SK-MEL-5 (cell line): ENCODE results near the gene CWF19L2. TPM values are rescaled to one million over a fixed set of nuclear protein-coding genes. Genes with fewer than 3 reads are reported as not detected.
"Not testable (repeated sequence)": the region's sequence is repeated elsewhere in the genome, so short reads cannot be mapped to it uniquely, and the experiment has no call there.

Experiments
- DNase-seq: peaks from one replicate; pipeline ENCODE4 v3.0.0-alpha.2; 2016; ENCODE audit warnings: low read depth, low spot score
- in situ Hi-C: cut with HindIII; loops from 2 replicates; pipeline ENCODE4 v1.10.0; 2016; ENCODE audit warnings: low sequenced_read_pairs, high pct_unique_total_duplicates, low pct_unique_long_range_greater_than_20kb
- total RNA-seq: library from RNA; depleted of rRNA; stranded (reverse); fragments of >200 nt; shearing (Covaris generic); gene quantifications from 2 replicates; pipeline ENCODE4 v1.2.3, GENCODE V29; 2014

CWF19L2 gene
- total RNA-seq, 1 experiment from 2014 or later = 9.0 TPM

DNA sequence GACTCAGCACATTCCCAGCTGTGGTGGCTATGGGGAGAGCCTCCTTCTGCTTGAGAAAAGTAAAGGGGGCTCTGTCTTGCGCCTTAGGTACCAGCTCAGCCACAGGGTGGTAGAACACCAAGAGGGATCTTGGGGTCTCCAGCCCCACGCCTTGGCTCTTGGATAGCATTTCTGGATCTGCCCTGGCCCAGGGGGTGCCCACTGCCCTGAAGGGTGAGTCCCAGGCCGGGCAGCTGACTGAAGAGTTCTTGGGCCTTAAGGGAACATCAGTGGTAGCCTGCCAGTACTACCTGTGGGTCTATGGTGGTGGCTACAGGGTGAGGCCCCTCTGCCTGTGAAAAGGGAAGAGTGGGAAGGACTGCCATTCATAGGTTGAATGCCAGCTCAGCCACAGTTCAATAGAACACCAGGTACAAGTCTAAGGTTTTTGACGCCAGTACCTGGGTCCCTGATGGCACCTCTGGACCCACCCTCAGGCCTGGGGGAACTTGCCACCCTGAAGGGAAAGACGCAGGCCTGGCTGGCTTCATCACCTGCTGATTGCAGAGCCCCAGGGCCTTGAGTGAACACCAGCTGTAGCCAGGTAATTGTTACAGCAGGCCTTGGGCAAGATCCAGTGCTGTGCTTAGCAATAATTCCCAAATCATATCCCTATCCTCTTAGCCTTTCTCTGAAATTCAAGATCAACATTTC is 3.9 kb downstream of the CWF19L2 start:
- DNase-seq = no peak
- in situ Hi-C loops = no loop called here

DNA sequence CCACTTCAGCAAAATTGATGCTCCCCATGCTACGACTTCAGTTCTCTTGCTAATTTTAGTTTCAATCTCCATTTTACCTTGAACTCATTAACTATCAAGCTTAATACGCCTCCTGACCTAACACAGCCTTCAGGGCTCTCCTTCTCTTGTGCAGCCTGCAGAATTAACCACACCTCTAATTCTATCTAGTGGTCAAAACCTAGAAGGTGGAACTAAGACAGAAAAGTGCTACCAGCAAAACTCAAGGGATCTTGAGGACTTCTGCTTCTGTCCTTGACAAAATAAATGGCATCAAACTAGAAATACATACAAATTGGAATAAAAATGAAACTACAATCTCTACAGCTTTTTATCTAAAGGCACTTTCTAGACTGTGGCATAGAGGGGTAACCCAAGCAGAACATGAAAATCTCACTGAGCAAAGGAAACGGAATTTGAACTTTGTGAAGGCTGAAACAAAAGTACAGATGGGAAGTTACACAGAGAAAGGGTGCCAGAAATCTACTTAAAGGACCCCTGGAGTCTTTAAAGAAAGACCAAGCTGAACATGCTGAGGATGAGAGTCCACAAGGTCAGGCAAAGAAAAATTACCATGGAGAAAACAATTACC is 10.7 kb downstream of the CWF19L2 start:
- no peak for DNase-seq
- in situ Hi-C loops = no loop called here

DNA sequence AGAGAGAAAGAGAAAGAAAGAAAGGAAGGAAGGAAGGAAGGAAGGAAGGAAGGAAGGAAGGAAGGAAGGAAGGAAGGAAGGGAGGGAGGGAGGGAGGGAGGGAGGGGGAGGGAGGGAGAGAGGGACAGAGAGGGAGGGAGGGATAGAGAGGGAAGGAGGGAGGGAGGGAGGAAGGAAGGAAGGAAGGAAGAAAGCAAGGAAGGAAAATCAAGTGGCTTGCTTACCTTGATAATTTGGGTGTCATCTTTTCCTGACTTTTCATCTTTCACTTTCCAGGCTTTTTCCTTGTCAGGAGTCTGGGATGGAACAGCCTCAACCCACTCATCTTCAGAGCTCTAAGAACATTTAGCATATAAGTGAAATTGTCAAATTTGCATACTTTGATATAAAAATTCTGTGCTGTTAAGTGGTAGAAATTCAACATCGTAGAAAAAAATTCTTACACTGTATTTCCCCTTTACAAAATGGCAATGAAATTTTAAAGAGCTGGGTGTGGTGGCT is 14.9 kb downstream of the CWF19L2 start:
- in situ Hi-C loops = no loop called here
- no peak for DNase-seq

DNA sequence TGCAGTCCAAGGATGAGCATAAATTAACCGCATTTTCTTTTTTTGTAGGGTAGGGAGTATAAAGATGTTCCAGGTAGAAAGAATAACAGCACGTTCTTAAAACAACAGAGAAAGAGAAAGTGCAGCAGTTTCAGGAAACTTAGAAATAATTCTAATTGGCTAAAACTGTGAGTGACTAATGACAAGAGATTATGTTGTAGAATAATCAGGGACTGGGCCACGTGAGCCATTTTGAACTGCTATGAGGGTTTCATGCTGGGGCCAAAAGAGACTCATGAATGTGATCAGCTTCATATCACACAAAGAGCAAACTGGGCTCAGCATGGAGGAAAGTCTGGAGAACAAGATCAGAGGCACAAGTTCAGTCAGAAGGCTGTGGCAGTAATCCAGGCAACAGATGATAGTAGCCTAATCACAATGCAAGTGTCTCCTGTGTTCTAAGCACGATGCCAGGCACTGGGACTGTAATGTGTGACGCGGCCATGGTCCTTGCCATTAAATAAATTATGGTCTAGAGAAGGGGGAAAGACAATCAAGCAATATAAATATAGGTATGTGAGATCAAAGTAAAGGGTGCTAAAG is 17.9 kb downstream of the CWF19L2 start:
- DNase-seq = no peak
- in situ Hi-C loops = no loop called here

DNA sequence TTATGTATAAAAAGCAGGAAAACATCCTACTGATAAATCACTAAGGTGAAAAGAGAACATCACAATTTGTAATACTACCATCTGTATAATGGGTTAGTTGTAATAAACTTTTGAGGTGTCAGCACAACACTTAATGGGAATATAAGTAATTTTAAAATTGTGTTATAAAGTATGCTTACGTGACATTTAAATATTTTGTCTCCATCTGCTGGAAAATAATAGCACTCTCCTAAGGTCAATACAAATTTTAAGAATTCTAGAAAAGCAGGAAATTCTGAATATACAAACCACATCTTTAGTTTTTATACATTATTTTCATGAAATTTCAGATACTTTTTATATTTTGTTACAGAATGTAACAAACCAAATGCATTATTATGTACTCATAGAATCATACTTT is 19.5 kb downstream of the CWF19L2 start:
- no peak for DNase-seq
- in situ Hi-C loops = no loop called here

DNA sequence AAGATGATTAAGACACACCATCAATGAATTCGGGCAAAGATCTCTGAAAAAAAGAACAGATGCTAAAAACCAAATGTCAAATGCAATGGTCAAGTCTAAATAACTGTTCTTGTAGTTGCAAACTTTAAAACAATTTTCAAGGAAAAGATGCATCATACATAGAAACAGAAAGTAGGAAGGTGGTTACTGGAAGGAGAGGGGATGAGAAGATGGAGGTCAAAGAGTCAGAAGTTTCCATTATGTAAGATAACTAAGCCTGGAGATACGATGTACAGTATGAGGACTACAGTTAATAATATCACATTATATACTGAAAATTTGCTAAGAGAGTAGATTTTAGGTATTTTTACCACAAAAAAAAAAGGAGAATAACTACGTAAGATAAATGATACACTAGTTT is 27.1 kb downstream of the CWF19L2 start:
- no peak for DNase-seq
- in situ Hi-C loops = no loop called here

DNA sequence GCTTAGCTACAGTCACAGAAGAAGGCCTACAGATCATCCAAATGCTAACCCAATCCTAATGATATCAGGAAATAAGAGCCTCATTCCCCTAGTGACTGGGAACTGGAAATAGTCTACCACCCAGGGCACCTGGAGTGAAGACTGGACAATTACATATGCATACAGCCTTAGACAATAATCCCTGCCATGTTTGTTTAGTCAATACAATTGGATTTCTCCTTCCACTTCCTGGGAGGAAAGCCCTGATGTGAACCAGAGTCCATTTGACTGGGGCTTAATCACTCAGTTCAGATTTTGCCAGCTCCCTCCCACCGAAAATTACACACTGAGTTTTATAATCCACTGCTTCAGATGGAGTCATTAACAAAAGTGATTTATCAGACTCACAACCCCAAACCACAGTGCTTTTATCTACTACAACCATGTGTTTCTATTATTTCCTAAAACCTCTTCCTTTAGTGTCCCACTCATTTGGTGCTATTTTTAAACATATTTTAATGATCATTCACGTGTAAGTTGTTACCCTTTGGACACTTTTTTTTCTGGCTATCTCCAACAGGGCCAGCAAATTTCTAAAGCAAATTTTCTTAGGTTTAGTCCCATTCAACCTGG is 29.9 kb downstream of the CWF19L2 start:
- no peak for DNase-seq
- in situ Hi-C loops = no loop called here

DNA sequence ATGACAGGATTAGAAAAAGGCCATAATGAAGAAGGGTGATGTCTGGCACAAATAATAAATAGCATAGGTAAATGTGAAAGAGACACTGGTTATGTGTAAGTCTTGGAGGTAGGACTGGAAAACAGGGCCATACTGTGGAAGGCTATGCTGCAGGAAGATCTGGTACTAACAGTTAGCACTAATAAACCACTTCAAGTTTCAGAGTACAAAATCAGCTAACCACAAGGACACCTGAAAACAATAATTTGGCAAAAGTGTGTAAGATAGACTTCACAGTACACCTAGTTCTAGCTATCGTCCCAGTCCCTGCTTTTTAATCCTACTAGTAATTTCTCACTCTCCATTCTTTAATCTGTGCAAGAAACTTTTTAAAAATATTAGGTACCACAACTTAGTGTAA is 44.3 kb downstream of the CWF19L2 start:
- DNase-seq = no peak
- in situ Hi-C loops = no loop called here

DNA sequence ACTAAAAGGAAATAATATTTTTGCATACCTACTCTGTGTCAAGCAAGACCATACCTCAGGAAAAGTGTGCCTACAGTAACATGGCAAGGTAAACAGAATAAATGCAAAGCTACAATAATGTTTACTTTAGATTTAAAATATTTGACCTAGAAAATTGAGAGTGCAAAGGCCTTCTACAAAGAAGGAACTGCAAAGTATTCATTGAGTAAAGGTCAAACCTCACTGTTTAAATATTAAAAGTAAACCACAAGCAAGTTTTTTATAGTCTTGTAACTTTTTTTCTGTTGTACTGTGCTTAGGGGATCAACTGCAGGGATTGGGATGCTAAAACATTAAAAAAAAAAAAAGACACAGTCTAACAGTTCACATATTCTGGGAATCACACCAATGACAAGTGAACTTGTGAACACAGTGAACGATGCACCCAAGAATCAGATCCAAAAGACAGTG is 48.8 kb downstream of the CWF19L2 start:
- in situ Hi-C loops = no loop called here
- DNase-seq = no peak

DNA sequence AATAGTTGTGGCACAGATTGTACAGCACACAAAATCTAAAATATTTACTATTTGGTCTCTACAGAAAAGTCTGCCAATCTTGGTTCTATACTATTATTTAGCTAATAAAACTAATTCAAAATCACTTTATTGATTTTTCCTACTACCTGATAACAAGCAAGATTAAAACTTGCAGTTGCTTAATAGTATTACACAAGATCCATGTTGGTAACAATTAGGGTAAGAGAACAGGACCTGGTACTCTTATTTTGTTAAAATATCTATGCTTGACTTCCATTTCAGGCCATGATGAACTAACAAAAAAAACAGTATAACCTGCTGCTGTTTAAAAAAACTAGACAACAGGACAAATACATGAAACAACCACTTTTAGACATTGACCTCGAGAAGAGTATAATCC is 52.4 kb downstream of the CWF19L2 start:
- in situ Hi-C loops = no loop called here
- no peak for DNase-seq

DNA sequence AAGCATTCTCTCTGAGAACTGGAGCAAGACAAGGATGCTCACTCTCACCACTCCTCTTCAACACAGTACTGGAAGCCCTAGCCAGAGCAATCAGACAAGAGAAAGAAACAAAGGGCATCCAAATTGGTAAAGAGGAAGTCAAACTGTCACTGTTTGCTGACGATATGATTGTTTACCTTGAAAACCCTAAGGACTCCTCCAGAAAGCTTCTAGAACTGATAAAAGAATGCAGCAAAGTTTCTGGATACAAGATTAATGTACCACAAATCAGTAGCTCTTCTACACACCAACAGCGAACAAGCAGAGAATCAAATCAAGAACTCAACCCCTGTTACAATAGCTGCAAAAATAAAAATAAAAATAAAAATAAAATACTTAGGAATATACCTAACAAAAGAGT is 56.5 kb downstream of the CWF19L2 start:
- DNase-seq, in situ Hi-C loops: not testable (repeated sequence)

DNA sequence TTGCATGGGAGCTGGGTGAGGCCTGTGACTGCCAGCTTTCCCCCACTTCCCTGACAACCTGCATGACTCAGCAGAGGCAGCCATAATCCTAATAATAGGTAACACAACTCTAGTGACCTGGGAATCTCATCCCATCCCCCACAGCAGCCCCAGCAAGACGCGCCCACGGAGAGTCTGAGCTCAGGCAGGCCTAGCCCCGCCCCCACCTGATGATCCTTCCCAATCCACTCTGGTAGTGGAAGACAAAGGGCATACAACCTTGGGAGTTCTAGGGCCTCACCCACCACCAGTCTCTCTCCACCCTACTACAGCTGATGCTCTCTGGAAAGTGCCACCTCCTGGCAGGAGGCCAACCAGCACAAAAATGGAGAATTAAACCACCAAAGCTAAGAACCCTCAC is 60.3 kb downstream of the CWF19L2 start:
- DNase-seq = no peak
- in situ Hi-C loops = no loop called here

DNA sequence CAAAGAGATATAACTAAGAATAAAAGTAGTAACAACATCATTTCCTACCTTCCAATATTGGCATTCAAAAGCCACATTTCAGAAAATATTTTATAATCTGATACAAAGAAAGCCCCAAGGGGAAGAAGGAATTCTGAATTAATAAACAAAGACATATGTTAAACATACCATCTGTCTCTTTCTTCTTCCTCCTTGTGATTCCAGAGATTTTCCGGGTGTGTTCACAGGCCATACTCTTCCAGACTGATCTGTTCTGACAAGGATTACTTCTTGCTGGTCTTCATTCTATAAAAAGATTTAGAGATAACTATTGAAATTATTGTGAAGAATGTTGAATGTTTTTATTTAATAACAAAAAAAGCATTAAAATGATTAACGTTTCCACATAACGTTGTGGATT is 65.0 kb downstream of the CWF19L2 start:
- in situ Hi-C loops = no loop called here
- no peak for DNase-seq

DNA sequence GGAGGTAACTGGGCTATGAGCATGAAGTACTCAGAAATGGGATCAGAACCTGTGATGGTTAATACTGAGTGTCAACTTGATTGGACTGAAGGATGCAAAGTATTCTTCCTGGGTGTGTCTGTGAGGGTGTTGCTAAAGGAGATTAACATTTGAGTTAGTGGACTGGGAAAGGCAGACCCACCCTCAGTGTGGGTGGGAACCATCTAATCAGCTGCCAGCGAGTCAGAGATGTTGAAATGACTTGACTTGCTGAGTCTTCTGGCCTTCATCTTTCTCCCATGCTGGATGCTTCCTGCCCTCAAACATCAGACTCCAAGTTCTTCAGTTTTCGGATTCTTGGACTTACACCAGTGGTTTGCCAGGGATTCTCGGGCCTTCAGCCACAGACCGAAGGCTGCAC is 66.9 kb downstream of the CWF19L2 start:
- DNase-seq, in situ Hi-C loops: not testable (repeated sequence)

DNA sequence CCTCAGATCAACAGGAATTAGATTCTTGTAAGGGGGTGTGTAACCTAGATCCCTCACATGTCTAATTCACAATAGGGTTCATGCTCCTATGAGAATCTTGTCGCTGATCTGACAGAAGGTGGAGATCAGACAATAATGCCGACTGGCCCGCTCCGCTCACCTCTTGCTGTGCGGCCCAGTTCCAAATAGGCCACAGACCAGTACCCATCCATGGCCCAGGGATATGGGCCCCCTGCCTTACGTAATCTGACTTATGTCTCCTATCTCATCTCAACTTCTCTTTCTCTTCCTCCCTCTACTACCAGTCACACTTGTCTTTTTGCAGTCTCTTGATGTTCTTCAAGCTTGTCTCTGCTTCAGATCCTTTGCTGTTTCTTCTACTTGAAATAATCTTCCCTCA is 70.0 kb downstream of the CWF19L2 start:
- no peak for DNase-seq
- in situ Hi-C loops = no loop called here

DNA sequence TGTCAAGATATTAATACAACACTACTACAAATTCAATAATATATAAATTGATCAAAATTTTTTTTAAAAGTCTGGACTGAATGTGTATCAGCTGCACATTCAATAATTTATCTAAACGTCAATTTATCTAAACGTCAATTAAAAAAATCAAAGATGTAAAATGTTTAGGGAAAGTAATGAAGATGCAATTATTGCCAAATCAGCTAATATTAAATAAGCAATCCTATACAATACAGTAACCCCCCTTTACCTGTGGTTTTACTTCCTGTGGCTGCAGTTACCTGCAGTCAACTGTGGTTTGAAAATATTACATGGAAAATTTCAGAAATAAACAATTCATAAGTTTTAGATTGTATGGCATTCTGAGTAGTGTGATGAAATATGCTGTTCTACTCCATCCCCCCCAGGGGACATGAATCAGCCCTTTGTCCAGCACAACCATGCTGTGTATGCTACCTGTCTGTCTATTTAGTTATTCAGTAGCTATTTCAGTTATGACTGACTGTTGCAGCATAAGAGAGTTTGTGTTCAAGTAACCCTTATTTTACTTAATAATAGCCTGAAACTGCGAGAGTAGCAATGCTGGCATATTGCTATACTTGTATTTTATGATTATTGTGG is 72.2 kb downstream of the CWF19L2 start:
- DNase-seq = peak; percentile 42

DNA sequence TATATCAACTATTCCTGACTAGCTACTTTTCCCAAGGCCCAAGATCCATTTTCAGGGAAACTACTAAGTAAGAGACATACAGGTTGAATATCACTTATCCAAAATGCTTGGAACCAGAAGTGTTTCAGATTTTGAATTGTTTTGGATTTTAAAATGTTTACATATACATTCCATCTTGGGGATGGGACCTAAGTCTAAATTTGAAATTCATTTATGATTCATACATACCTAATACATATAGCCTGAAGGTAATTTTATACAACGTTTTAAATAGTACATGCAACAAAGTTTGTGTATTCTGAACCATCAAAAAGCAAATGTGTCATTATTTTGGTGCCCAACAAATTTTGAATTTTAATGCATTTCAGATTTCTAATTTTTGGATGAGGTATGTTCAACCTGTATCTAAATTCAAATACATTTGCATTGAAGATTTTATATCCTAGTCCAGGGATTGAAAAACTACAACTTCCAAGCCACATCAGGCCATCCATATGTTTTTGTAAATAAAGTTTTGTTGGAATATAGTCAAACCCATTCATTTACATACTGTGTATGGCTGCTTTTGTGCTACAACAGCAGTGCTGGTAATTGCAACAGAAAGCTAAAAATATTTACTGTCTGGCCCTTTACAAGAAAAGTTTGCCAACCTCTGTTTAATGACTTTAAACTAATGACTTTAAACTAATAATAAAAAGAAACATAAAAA is 73.3 kb downstream of the CWF19L2 start:
- in situ Hi-C loops = no loop called here
- DNase-seq = no peak

More for the DNA sequence above, 72.2 kb downstream of the CWF19L2 start:
- in situ Hi-C loops = no loop called here

DNA sequence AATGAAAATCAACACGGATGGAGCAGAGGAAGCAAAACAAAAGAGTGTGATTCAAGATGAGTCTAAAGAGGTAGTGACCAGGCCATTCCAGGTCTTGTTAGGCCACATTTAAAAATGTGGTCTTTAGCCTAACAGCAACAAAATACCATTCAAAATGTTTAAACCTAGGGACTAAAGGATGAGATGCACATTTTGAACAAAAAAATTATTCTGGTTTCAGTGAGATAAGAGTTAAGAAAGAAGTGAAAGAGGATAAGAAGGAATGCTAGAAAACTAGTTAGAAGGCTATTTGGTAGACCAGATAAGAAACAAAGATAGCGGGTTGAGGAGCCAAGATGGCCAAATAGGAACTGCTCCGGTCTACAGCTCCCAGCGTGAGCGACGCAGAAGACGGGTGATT is 85.2 kb downstream of the CWF19L2 start:
- no peak for DNase-seq
- in situ Hi-C loops = no loop called here
